Left hindlimb (tissue), 1 donor: ENCODE results near the gene KIFBP.

Experiments used
- DNase-seq: peaks from one replicate; pipeline ENCODE4 v3.0.0-alpha.2; 2018

Gene KIFBP

GRCh38 chr10:69052736-69053135 is 64.1 kb downstream of the KIFBP start:
- DNase-seq, result no peak

GRCh38 chr10:69055241-69055640 is 66.6 kb downstream of the KIFBP start:
- DNase-seq, result no peak

DNA sequence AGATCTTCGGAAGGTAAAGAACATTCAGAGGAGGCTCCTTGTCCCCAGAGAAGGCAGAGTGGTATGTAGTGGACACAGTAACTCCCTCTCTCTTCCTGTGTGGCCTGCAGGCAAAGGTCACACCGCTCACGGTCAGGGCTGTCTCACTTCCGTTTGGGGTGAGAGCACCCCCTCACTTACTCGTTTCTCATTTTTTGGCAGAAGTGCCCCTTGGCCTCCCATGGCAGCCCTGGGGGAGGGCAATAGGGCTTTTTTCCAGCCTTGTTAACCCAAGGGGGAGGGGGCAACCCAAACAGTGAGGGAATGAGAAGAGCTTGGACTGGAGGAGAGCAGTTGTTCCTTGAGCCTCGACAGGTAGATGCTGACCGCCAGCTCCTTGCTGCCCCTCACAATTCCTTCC is 67.5 kb downstream of the KIFBP start:
- no peak for DNase-seq

DNA sequence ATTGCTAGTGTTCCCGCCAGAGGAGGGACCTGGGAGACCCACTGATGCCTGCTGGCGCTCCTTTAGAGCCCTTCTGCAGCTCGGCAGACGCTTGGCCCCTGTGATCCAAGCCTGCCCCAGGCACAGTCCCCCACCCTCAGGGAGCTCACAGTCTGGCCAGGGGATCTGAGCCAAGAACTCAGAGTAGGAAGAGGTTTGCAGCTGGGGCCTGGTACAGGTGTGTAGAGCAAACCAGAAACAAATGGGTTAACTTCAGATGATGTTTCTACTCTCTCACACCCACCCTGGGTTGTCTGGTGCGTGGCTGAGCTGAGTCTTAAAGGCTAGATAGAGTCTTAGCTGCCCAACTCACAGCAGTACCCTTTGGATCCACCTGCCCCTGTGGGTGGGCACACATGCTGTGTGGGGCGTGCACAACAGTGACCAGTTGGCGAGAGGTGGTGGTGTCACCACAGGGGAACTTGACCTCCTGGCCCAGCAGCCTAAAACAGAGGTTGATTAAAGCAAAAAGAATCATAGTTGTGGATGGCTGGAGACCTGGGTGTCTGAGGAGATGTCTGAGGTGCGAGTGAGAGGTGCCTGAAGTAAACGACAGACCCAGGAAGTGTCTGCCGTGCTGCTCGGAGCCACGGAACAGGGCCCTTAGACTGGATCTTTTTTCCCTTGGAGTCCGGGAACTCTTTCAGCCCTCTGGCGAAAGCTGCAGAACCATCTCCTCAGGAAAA is 68.1 kb downstream of the KIFBP start:
- DNase-seq, result no peak

- DNase-seq, result no peak
Measured at GRCh38 chr10:69057261-69057950, 68.8 kb downstream of the KIFBP start.

GRCh38 chr10:69057951-69058297 is 69.3 kb downstream of the KIFBP start:
- no peak for DNase-seq

GRCh38 chr10:69060127-69060798 is 71.7 kb downstream of the KIFBP start:
- DNase-seq, result no peak

- no peak for DNase-seq
Measured at GRCh38 chr10:69061305-69062161, 72.9 kb downstream of the KIFBP start.

- no peak for DNase-seq
Measured at GRCh38 chr10:69062901-69063300, 74.3 kb downstream of the KIFBP start.

DNA sequence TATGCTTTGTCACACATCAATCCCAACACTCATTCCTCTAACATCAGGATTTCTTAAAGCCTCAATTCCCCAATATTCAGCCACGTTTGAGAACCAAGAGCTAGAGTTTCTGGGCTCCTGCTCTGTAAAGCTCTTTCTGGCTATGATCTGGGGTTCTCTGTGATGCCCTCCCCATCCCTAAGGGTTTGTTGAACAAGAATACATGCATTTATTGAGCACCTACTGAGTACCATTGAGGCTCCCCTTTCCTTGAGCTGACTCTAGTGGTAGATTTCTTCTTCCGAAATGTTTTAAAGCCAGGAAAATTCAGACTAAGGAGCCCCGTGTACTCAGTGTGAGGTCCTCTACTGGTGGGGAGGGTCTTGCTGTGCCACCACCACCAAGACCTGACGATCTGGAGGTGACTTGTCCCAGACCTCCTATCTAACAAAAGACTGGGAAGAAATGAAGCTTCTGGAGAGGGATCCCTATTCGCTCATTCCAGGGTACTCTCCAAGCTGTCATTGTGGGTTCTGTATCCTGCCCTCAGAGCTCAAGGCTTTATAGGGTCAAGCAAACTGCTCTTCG is 76.2 kb downstream of the KIFBP start:
- DNase-seq, result no peak

DNA sequence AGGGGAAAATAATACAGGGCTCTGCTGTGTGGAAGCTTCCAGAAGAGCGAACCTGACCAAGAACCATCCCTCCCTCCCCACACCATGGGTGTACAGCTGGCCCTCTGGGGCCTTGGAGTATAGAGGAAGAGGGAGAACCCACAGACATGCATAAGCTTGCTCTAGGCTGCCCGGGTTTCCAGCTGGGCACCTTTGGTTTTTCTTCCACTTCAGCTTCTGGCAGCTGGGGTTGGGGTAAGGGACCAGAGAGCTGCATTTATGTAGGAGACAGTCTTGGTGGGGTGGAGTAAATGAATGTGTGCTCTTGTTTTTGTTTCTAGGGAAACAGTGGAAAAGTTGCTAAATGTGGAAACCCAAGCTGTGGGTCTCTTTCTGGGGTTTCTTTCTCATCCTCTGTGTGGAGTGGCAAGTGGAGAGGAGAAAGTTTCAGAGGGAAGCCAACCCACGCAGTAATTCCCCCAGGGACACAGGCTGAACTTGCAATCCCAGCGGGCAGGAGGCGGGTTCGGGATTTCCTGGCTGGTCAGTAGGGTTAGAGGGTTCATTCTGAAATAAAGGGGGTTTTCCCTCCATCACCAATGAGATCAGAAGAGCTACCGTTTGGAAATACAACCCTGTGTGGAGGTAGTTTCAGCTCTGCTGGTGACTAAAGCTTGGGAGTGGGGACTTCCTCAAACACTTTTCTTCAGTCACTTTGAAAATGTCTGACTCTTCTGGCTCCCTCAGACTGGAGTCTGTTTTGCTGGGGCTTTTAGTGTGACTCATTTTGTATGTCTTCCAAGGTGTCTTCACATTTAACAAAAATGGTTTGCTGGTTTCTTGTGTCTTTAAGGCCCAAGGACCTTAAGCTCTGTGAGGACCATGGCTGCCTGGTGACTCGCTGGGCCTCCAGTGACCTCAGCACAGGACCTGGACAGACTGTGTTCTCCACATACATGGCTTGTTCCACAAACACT is 77.1 kb downstream of the KIFBP start:
- DNase-seq, result no peak
